ENCODE results near the gene NFKBIE. TPM values are rescaled to one million over a fixed set of nuclear protein-coding genes. Genes with fewer than 3 reads are reported as not detected.

The NFKBIE gene
- total and polyA plus RNA-seq, 9 of the 15 experiments (the other 6 are each of a cell fraction or from before 2014, with no cell fraction given) = 2.1 to 16.4 (median 11.7) TPM

DNA sequence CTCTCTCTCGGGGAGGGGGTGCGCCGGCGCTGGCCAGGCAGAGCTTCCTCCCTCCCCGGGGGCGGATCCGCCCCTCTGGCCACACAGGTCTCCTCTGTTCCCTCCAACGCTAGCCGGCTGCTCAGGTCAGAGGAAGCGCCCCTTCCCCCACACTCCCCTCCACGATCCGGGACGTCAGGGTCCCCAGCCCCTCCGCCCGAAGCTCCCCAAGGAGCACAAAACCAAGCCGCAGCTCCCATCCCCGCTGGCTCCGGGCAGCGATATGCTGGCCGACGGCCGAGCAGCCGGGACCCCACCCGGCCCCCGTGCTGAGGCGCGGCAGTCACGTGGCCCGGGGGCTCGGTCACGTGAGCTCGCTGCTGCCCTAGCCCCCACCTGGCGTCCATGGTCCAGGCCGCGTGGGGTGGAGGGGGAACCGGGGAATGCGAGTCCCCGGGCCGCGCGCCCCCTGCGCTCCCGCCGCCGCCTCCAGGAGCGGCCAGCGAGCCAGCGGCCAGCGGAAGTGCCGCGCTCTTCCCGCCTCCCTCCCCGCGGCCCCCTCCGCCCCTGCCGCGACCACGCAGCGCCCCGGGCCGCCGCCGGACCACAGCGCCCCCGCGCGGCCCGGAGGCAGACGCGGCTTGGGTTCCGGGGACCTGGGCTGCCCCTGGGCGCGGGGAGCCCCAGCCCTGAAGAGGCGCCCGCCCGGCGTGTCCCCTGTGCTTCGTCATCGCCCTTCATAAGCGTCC lies 8.2 kb downstream of the NFKBIE start, which contains the start of gene SLC35B2 (continued):
- TF ChIP-seq CUX1 (CRISPR knock-in tag; IDR thresholded peaks at IDR 0.05) (no peak), TCF7L2 (IDR thresholded peaks at IDR 0.05; ENCODE audit: low read depth, low read length) (no peak), TSC22D4 (tag; IDR thresholded peaks at IDR 0.05) (no peak), ZNF507 (tag; conservative IDR thresholded peaks at IDR 0.05) (no peak), ZNF780A (CRISPR knock-in tag; IDR thresholded peaks at IDR 0.05) (no peak), TGIF2 (CRISPR knock-in tag; IDR thresholded peaks at IDR 0.05) (peak; percentile 88), SRSF1 (IDR thresholded peaks at IDR 0.05; ENCODE audit: low read depth, low read length) (no peak), ZNF785 (CRISPR knock-in tag; IDR thresholded peaks at IDR 0.05) (no peak), ESRRA (IDR thresholded peaks at IDR 0.05; ENCODE audit: borderline replicate concordance, low read depth) (peak; percentile 100; the same call in 1 of the 2 replicates), ZBTB7A (IDR thresholded peaks at IDR 0.05; ENCODE audit: borderline replicate concordance, control insufficient read depth, low read depth, low read length) (peak; percentile 97), COPS2 (conservative IDR thresholded peaks at IDR 0.05) (no peak)
- TF ChIP-seq, protein P1, sequence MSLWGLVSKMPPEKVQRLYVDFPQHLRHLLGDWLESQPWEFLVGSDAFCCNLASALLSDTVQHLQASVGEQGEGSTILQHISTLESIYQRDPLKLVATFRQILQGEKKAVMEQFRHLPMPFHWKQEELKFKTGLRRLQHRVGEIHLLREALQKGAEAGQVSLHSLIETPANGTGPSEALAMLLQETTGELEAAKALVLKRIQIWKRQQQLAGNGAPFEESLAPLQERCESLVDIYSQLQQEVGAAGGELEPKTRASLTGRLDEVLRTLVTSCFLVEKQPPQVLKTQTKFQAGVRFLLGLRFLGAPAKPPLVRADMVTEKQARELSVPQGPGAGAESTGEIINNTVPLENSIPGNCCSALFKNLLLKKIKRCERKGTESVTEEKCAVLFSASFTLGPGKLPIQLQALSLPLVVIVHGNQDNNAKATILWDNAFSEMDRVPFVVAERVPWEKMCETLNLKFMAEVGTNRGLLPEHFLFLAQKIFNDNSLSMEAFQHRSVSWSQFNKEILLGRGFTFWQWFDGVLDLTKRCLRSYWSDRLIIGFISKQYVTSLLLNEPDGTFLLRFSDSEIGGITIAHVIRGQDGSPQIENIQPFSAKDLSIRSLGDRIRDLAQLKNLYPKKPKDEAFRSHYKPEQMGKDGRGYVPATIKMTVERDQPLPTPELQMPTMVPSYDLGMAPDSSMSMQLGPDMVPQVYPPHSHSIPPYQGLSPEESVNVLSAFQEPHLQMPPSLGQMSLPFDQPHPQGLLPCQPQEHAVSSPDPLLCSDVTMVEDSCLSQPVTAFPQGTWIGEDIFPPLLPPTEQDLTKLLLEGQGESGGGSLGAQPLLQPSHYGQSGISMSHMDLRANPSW (CRISPR knock-in tag; IDR thresholded peaks at IDR 0.05) = no peak
- TF ChIP-seq, protein P2, sequence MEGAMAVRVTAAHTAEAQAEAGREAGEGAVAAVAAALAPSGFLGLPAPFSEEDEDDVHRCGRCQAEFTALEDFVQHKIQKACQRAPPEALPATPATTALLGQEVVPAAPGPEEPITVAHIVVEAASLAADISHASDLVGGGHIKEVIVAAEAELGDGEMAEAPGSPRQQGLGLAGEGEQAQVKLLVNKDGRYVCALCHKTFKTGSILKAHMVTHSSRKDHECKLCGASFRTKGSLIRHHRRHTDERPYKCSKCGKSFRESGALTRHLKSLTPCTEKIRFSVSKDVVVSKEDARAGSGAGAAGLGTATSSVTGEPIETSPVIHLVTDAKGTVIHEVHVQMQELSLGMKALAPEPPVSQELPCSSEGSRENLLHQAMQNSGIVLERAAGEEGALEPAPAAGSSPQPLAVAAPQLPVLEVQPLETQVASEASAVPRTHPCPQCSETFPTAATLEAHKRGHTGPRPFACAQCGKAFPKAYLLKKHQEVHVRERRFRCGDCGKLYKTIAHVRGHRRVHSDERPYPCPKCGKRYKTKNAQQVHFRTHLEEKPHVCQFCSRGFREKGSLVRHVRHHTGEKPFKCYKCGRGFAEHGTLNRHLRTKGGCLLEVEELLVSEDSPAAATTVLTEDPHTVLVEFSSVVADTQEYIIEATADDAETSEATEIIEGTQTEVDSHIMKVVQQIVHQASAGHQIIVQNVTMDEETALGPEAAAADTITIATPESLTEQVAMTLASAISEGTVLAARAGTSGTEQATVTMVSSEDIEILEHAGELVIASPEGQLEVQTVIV (CRISPR knock-in tag; IDR thresholded peaks at IDR 0.05; ENCODE audit: borderline replicate concordance) = no peak
- TF ChIP-seq, protein P3, sequence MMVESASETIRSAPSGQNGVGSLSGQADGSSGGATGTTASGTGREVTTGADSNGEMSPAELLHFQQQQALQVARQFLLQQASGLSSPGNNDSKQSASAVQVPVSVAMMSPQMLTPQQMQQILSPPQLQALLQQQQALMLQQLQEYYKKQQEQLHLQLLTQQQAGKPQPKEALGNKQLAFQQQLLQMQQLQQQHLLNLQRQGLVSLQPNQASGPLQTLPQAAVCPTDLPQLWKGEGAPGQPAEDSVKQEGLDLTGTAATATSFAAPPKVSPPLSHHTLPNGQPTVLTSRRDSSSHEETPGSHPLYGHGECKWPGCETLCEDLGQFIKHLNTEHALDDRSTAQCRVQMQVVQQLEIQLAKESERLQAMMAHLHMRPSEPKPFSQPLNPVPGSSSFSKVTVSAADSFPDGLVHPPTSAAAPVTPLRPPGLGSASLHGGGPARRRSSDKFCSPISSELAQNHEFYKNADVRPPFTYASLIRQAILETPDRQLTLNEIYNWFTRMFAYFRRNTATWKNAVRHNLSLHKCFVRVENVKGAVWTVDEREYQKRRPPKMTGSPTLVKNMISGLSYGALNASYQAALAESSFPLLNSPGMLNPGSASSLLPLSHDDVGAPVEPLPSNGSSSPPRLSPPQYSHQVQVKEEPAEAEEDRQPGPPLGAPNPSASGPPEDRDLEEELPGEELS (CRISPR knock-in tag; IDR thresholded peaks at IDR 0.05; ENCODE audit: borderline replicate concordance) = peak; percentile 88; the same call in 1 of the 2 replicates
